Astrocyte of the hippocampus (primary cell): Measurements from ENCODE around the gene NANOS3.
A peak's percentile ranks its signal among the peaks of the same experiment; 100 is the strongest.

Experiments used
- DNase-seq: peaks from one replicate; pipeline ENCODE4 v3.0.0; 2011; ENCODE audit warnings: low read depth, low spot score

The NANOS3 gene

GRCh38 chr19:13876834-13877233 is at the start of gene NANOS3:
Gene NANOS3, plus strand, starts transcription at chr19:13877134. Its CDS starts 115 bp downstream, at chr19:13877249.
- no peak for DNase-seq

- DNase-seq = no peak
These were observed 49.3 kb upstream of the NANOS3 start for GRCh38 chr19:13827656-13828055.

GRCh38 chr19:13830114-13830740 is 46.7 kb upstream of the NANOS3 start:
- DNase-seq = no peak

- peak; percentile 51 for DNase-seq
These were observed 46.0 kb upstream of the NANOS3 start for GRCh38 chr19:13830741-13831536.

- DNase-seq = no peak
These were observed 45.1 kb upstream of the NANOS3 start for GRCh38 chr19:13831537-13832467.

GRCh38 chr19:13833330-13834243 is 43.3 kb upstream of the NANOS3 start:
- DNase-seq = peak; percentile 96

- DNase-seq = peak; percentile 52
These were observed 42.5 kb upstream of the NANOS3 start for GRCh38 chr19:13834244-13835069.

GRCh38 chr19:13835791-13836723 is 40.9 kb upstream of the NANOS3 start:
- DNase-seq = no peak

GRCh38 chr19:13838435-13839129 is 38.4 kb upstream of the NANOS3 start:
- no peak for DNase-seq

GRCh38 chr19:13839130-13839937 is 37.6 kb upstream of the NANOS3 start:
- DNase-seq = peak; percentile 91

- DNase-seq = no peak
These were observed 37.0 kb upstream of the NANOS3 start for GRCh38 chr19:13839938-13840304.

- DNase-seq = peak; percentile 75
These were observed 36.4 kb upstream of the NANOS3 start for GRCh38 chr19:13840305-13841085.

- DNase-seq = peak; percentile 63
These were observed 35.6 kb upstream of the NANOS3 start for GRCh38 chr19:13841086-13841961.

GRCh38 chr19:13841962-13842290 is 35.0 kb upstream of the NANOS3 start:
- DNase-seq = no peak

- DNase-seq = peak; percentile 92
These were observed 34.4 kb upstream of the NANOS3 start for GRCh38 chr19:13842291-13843103.
